H1 (cell line): Measurements from ENCODE around the gene PTPRD. TPM values are rescaled to one million over a fixed set of nuclear protein-coding genes. Genes with fewer than 3 reads are reported as not detected.

Experiments used
- CTCF ChIA-PET: fragments of 300-600 bp; sonication (Branson Sonifier 250); formaldehyde crosslinking; loops from one replicate; lab custom pipeline; 2021; ENCODE audit not compliant: partially characterized antibody; lab: Charles Lee
- POLR2A ChIA-PET: fragments of 300-600 bp; sonication (Branson Sonifier 250); formaldehyde crosslinking; loops from one replicate; lab custom pipeline; 2021; ENCODE audit warnings: inconsistent platforms; ENCODE audit not compliant: partially characterized antibody; lab: Charles Lee
- DNase-seq, 2 experiments: peaks; one replicate each; pipeline versions ENCODE4 v3.0.0 to v3.0.0-alpha.2; 2010 to 2022; ENCODE audit warnings: low spot score in 2 of 2, low read depth in 1 of 2, mixed read lengths in 1 of 2
- FAIRE-seq: peaks from 2 replicates; lab custom pipeline; 2011; peaks lifted over from hg19 to GRCh38; lab: Jason Lieb, UNC
- H2AFZ ChIP-seq: 2 replicates; pipeline ENCODE4 v1.8.1; 2012; ENCODE audit warnings: low read length, inconsistent platforms
- H2AK5ac ChIP-seq: 2 replicates; pipeline ENCODE4 v1.6.1; 2013; ENCODE audit warnings: low read depth, low read length
- H2BK120ac ChIP-seq: replicated peaks from 2 replicates; pipeline ENCODE3; 2013; ENCODE audit warnings: low read depth, low read length, inconsistent platforms
- H2BK12ac ChIP-seq: 2 replicates; pipeline ENCODE4 v1.6.1; 2013; ENCODE audit warnings: low read depth, low read length
- H2BK15ac ChIP-seq: 2 replicates; pipeline ENCODE4 v1.6.1; 2013; ENCODE audit warnings: low read length
- H2BK20ac ChIP-seq: 2 replicates; pipeline ENCODE4 v1.6.1; 2013; ENCODE audit warnings: low read length
- H2BK5ac ChIP-seq: 2 replicates; pipeline ENCODE4 v1.6.1; 2013; ENCODE audit warnings: low read depth, low read length
- H3K14ac ChIP-seq: 2 replicates; pipeline ENCODE4 v1.6.1; 2013; ENCODE audit warnings: inconsistent platforms; ENCODE audit not compliant: insufficient read length
- H3K18ac ChIP-seq: 2 replicates; pipeline ENCODE4 v1.6.1; 2013; ENCODE audit warnings: low read length; ENCODE audit errors: extremely low read depth
- H3K23ac ChIP-seq: 2 replicates; pipeline ENCODE4 v1.6.1; 2013; ENCODE audit warnings: inconsistent platforms; ENCODE audit not compliant: insufficient read length
- H3K23me2 ChIP-seq: 2 replicates; pipeline ENCODE4 v1.6.1; 2013; ENCODE audit warnings: low read depth, low read length
- H3K27ac ChIP-seq: 2 replicates; pipeline ENCODE4 v1.6.1; 2011; ENCODE audit warnings: low read depth, low read length, inconsistent platforms
- H3K27me3 ChIP-seq, 4 experiments: replicated peaks in 1 of 4; 1 replicate in 1 of 4; 2 replicates in 3 of 4; pipeline versions ENCODE4 v1.6.1 to v1.8.1; 2011 to 2013; ENCODE audit warnings: low read length in 3 of 4, mild to moderate bottlenecking in 3 of 4, inconsistent platforms in 2 of 4, mixed read lengths in 2 of 4, moderate library complexity in 1 of 4; ENCODE audit not compliant: control insufficient read depth in 3 of 4, insufficient read depth in 3 of 4; ENCODE audit errors: extremely low read depth in 1 of 4
- H3K36me3 ChIP-seq, 4 experiments: 2 replicates each; pipeline versions ENCODE4 v1.6.1 to v1.8.1; 2011 to 2013; ENCODE audit warnings: mild to moderate bottlenecking in 4 of 4, low read length in 3 of 4, moderate library complexity in 2 of 4, control low read depth in 1 of 4, inconsistent platforms in 1 of 4; ENCODE audit not compliant: insufficient read depth in 4 of 4, control insufficient read depth in 2 of 4
- H3K4ac ChIP-seq: replicated peaks from 2 replicates; pipeline ENCODE3; 2013; ENCODE audit warnings: low read length, low read depth, mixed read lengths, inconsistent platforms; ENCODE audit not compliant: insufficient read length
- H3K4me1 ChIP-seq, 4 experiments: replicated peaks in 1 of 4; 1 replicate in 1 of 4; 2 replicates in 3 of 4; pipeline versions ENCODE4 v1.6.1 to v1.8.1; 2011 to 2013; ENCODE audit warnings: low read length in 3 of 4, inconsistent platforms in 2 of 4, mixed read lengths in 1 of 4; ENCODE audit not compliant: insufficient read depth in 4 of 4, control insufficient read depth in 3 of 4
- H3K4me2 ChIP-seq, 2 experiments: 2 replicates each; pipeline versions ENCODE4 v1.6.1 to v1.8.1; 2011 to 2013; ENCODE audit warnings: low read depth in 2 of 2, low read length in 2 of 2, control low read depth in 1 of 2, inconsistent platforms in 1 of 2, mild to moderate bottlenecking in 1 of 2; ENCODE audit not compliant: insufficient read depth in 1 of 2
- H3K4me3 ChIP-seq, 4 experiments: fragments of 200-600, 300-600 bp in 1 of 4; sonication (generic), shearing (Covaris generic), sonication (Bioruptor Twin) in 1 of 4; 2 replicates each; pipeline versions ENCODE4 v1.5.1 to v1.8.1; 2011 to 2016; ENCODE audit warnings: low read length in 4 of 4, low read depth in 3 of 4, control low read depth in 2 of 4, inconsistent platforms in 2 of 4, mild to moderate bottlenecking in 2 of 4, mixed read lengths in 1 of 4, moderate library complexity in 1 of 4; ENCODE audit not compliant: insufficient read depth in 2 of 4; ENCODE audit errors: extremely low read depth in 1 of 4
- H3K56ac ChIP-seq: replicated peaks from 2 replicates; pipeline ENCODE3; 2013; ENCODE audit warnings: low read depth, mild to moderate bottlenecking, mixed read lengths, low read length, inconsistent platforms; ENCODE audit not compliant: insufficient read length
- H3K79me1 ChIP-seq: 2 replicates; pipeline ENCODE4 v1.6.1; 2013; ENCODE audit warnings: low read depth, low read length, control low read depth
- H3K79me2 ChIP-seq, 2 experiments: 2 replicates each; pipeline versions ENCODE4 v1.6.1 to v1.8.1; 2012 to 2013; ENCODE audit warnings: low read length in 2 of 2, mild to moderate bottlenecking in 2 of 2, inconsistent platforms in 1 of 2; ENCODE audit not compliant: insufficient read depth in 2 of 2, control insufficient read depth in 1 of 2
- H3K9ac ChIP-seq, 4 experiments: replicated peaks in 1 of 4; 1 replicate in 1 of 4; 2 replicates in 3 of 4; pipeline versions ENCODE4 v1.6.1 to v1.8.1; 2011 to 2013; ENCODE audit warnings: low read depth in 3 of 4, low read length in 3 of 4, control low read depth in 2 of 4, mild to moderate bottlenecking in 2 of 4, moderate library complexity in 2 of 4, inconsistent platforms in 1 of 4; ENCODE audit errors: extremely low read depth in 1 of 4
- H3K9me3 ChIP-seq, 2 experiments: 2 replicates each; pipeline versions ENCODE4 v1.6.1 to v1.8.1; 2012 to 2013; ENCODE audit warnings: mild to moderate bottlenecking in 2 of 2, moderate library complexity in 2 of 2, control low read depth in 1 of 2, inconsistent platforms in 1 of 2, low read depth in 1 of 2, low read length in 1 of 2, mixed read lengths in 1 of 2; ENCODE audit not compliant: insufficient read depth in 2 of 2
- H4K20me1 ChIP-seq, 2 experiments: replicated peaks in 1 of 2; 2 replicates each; pipeline versions ENCODE3 to v1.8.1; 2011 to 2013; ENCODE audit warnings: inconsistent platforms in 2 of 2, low read length in 2 of 2, mild to moderate bottlenecking in 1 of 2; ENCODE audit not compliant: insufficient read depth in 2 of 2, control insufficient read depth in 1 of 2
- H4K5ac ChIP-seq: 2 replicates; pipeline ENCODE4 v1.6.1; 2013; ENCODE audit warnings: low read length, low read depth, mixed read lengths, inconsistent platforms; ENCODE audit not compliant: insufficient read length
- H4K8ac ChIP-seq: 2 replicates; pipeline ENCODE4 v1.8.0; 2013; ENCODE audit warnings: mild to moderate bottlenecking, moderate library complexity, low read length, inconsistent platforms; ENCODE audit not compliant: insufficient read depth; ENCODE audit errors: extremely low read depth
- H4K91ac ChIP-seq: replicated peaks from 2 replicates; pipeline ENCODE3; 2013; ENCODE audit warnings: low read length, mixed read lengths, inconsistent platforms; ENCODE audit not compliant: insufficient read length
- CBX8 ChIP-seq: fragments of 300-800, 300-1000 bp; sonication (generic); IDR thresholded peaks from 2 replicates; pipeline ENCODE4 v1.7.1; 2016; ENCODE audit warnings: low read depth, low read length, borderline replicate concordance
- SP4 ChIP-seq: IDR thresholded peaks from 2 replicates; pipeline ENCODE4 v1.6.1; 2012; ENCODE audit warnings: low read length, inconsistent platforms
- WGBS, 2 experiments: shearing (Covaris generic) in 1 of 2; methylation state at CpG; one replicate each; pipeline versions ENCODE4 v1.1.6 to v1.1.7; 2013 to 2015; ENCODE audit warnings: low lambda C conversion rate in 2 of 2, mixed read lengths in 2 of 2, inconsistent platforms in 1 of 2, low coverage in 1 of 2, missing lambda C conversion rate in 1 of 2; ENCODE audit not compliant: insufficient replicate concordance in 2 of 2, insufficient coverage in 1 of 2, insufficient read length in 1 of 2; ENCODE audit errors: extremely low coverage in 1 of 2, missing lambda C conversion rate in 1 of 2; 5-methylcytosine and 5-hydroxymethylcytosine counted together
- polyA plus RNA-seq, 7 experiments: library from polyadenylated mRNA; depleted of rRNA in 3 of 7; stranded (reverse) in 5 of 7; unstranded in 2 of 7; fragments of >200 nt in 5 of 7; fragments of 200-250 nt in 2 of 7; gene quantifications; 1 replicate in 5 of 7; 2 replicates in 1 of 7; 4 replicates in 1 of 7; pipeline versions ENCODE4 v1.2.1 to v1.2.3, GENCODE V29; 2011 to 2013; ENCODE audit warnings: missing spikeins in 2 of 7, mixed read lengths in 2 of 7
- total RNA-seq: library from RNA; stranded (reverse); fragmentation: NEBNext Ultra II Directional; extraction: Animal tissue kit (Norgen Biotek cat#: 25700); gene quantifications from 2 replicates; pipeline ENCODE4 v1.2.1, GENCODE V29; 2021

Gene PTPRD
- total and polyA plus RNA-seq, 2 of the 8 experiments (the other 6 are each of a cell fraction or from before 2014, with no cell fraction given), result 17.2 to 77.0 TPM

DNA sequence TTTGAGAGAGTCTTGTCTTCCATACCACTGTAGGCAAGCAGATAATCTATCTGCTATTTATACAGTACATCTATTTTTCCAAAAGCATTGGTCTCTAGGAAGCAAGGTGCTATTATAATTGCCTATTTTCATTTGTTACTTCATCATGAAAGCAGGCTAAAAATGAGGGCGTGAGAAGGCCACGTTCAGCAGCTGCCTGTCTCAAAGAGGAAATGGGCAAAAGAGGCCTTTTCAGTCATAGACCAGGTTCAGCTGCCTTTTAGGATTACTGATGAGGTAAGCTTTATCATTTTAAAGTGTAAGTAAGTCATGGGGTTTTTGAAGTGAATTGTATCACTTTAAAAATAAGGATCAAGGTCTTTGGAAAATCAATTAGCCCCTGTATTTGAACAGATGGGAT is 1722.1 kb downstream of the PTPRD start:
- Histone ChIP-seq H2BK120ac (no peak overlapping the region), H3K79me1 (no peaks in the 10 kb centered on the region), H3K27me3 (no peaks in the 10 kb centered on the region), H2AK5ac (no peak overlapping the region), H3K36me3 (no peaks in the 10 kb centered on the region), H3K4me2 (no peak overlapping the region), H3K4me1 (peaks cover 0 to 2% (median 0%) of the 10 kb centered on the region in 4 experiments; a peak in 1 of 7 replicates), H2BK20ac (no peak overlapping the region), H2BK15ac (no peak overlapping the region), H3K9me3 (no peaks in the 10 kb centered on the region), H3K14ac (no peak overlapping the region), H3K23ac (no peak overlapping the region), H3K79me2 (no peaks in the 10 kb centered on the region), H3K18ac (no peak overlapping the region), H4K91ac (no peak overlapping the region), H3K4ac (no peak overlapping the region), H4K20me1 (no peaks in the 10 kb centered on the region), H3K56ac (no peak overlapping the region), H3K9ac (no peak overlapping the region), H2BK5ac (no peak overlapping the region), H2BK12ac (no peak overlapping the region), H2AFZ (no peak overlapping the region), H3K27ac (no peak overlapping the region), H4K8ac (no peak overlapping the region), H3K4me3 (no peak overlapping the region), H3K23me2 (no peaks in the 10 kb centered on the region), H4K5ac (no peak overlapping the region)
- TF ChIP-seq SP4 (no peak), CBX8 (no peak)
- FAIRE-seq (no peak), DNase-seq (no peak)
- WGBS, 2 experiments, result 89% methylated on average over 2 of the region's 2 CpGs; no CpG with 5 or more reads in 1 of the 2 experiments
- CTCF ChIA-PET, result interaction anchor here (0.9 to 1.5 kb wide), 3 partner anchors 15 to 110 kb away, joined by 3 read pairs; no protein-coding TSS in a partner anchor
- POLR2A ChIA-PET, result no interaction called here
